Left lung (tissue), 10 donors: Measurements from ENCODE around the gene ATG9A. TPM values are rescaled to one million over a fixed set of nuclear protein-coding genes. Genes with fewer than 3 reads are reported as not detected.

Experiments
- ATAC-seq: fragments of 200-7000 bp; cut with Tn5 transposase; one replicate; pipeline ENCODE4 v1.9.1; 2020; ENCODE audit warnings: moderate library complexity
- DNase-seq, 4 donors: peaks; one replicate each; pipeline ENCODE4 v3.0.0-alpha.2; 2013 to 2020
- H3K27ac ChIP-seq, 2 donors: fragments of 200-600 bp; sonication (generic) in 1 of 2; one replicate each; pipeline versions ENCODE4 v1.5.0 to v1.8.0; 2020 to 2021
- H3K27me3 ChIP-seq, 2 donors: fragments of 200-600 bp; sonication (generic) in 1 of 2; one replicate each; pipeline versions ENCODE4 v1.5.0 to v1.8.0; 2020 to 2021
- H3K36me3 ChIP-seq, 2 donors: fragments of 200-600 bp; sonication (generic) in 1 of 2; one replicate each; pipeline versions ENCODE4 v1.5.0 to v1.8.0; 2020 to 2021
- H3K4me1 ChIP-seq, 2 donors: fragments of 200-600 bp; one replicate each; pipeline ENCODE4 v1.8.0; 2021
- H3K4me3 ChIP-seq, 2 donors: fragments of 200-600 bp; sonication (generic) in 1 of 2; one replicate each; pipeline versions ENCODE4 v1.5.0 to v1.8.0; 2020 to 2021; ENCODE audit warnings: mild to moderate bottlenecking in 1 of 2
- H3K9me3 ChIP-seq, 2 donors: fragments of 200-600 bp; sonication (generic) in 1 of 2; one replicate each; pipeline versions ENCODE4 v1.5.0 to v1.8.0; 2020 to 2021
- CTCF ChIP-seq, 2 donors: fragments of 200-600 bp; sonication (generic) in 1 of 2; IDR thresholded peaks; one replicate each; pipeline versions ENCODE4 v1.5.0 to v1.8.0; 2021; ENCODE audit warnings: antibody characterized with exemption in 2 of 2
- intact Hi-C, 2 donors: fragments of 100-400 bp; cut with DNase I; formaldehyde crosslinking; loops; one replicate each; pipeline versions ENCODE4 v1.11.2 to v1.14.2; 2022
- polyA plus RNA-seq, 6 donors: library from polyadenylated mRNA; unstranded; fragments of 120-200 nt; gene quantifications; one replicate each; pipeline ENCODE4 v1.2.1, GENCODE V29; 2013; ENCODE audit not compliant: insufficient read length in 6 of 6
- total RNA-seq, 2 donors: library from RNA; stranded (reverse); fragmentation: NEBNext Ultra II Directional; extraction: Animal tissue kit (Norgen Biotek cat#: 25700); gene quantifications; one replicate each; pipeline ENCODE4 v1.2.1, GENCODE V29; 2021
- donor health status: DM: no; HTN: yes; CAD: no.
- donor health status: DM: no; HTN: no; CAD: no.

ATG9A gene
- total and polyA plus RNA-seq, 8 donors, result 43.1 to 58.9 (median 48.7) TPM

GRCh38 chr2:219225350-219225749 is 4.1 kb downstream of the ATG9A start:
- no peak for ATAC-seq
- H3K27ac ChIP-seq, result peak overlapping the region in 1 of 2 donors; percentile 57
- H3K9me3 ChIP-seq, result no peaks in the 10 kb centered on the region
- peaks cover 16 to 47% of the 10 kb centered on the region in 2 donors for H3K4me1 ChIP-seq
- peak in 1 of 4 donors; percentile 45 for DNase-seq
- no peak overlapping the region for H3K4me3 ChIP-seq
- H3K36me3 ChIP-seq, result peaks cover 0 to 67% of the 10 kb centered on the region in 2 donors
- no peaks in the 10 kb centered on the region for H3K27me3 ChIP-seq
- no peak for TF ChIP-seq CTCF (IDR thresholded peaks at IDR 0.05)
- intact Hi-C loops, result no loop called here

- no peak for DNase-seq
- intact Hi-C loops, result no loop called here
- no peak for TF ChIP-seq CTCF (IDR thresholded peaks at IDR 0.05)
- H3K27ac ChIP-seq, result no peak overlapping the region
- H3K36me3 ChIP-seq, result peaks cover 0 to 77% of the 10 kb centered on the region in 2 donors
- ATAC-seq, result no peak
- H3K9me3 ChIP-seq, result no peaks in the 10 kb centered on the region
- H3K4me1 ChIP-seq, result peaks cover 22 to 51% of the 10 kb centered on the region in 2 donors
- no peak overlapping the region for H3K4me3 ChIP-seq
- H3K27me3 ChIP-seq, result no peaks in the 10 kb centered on the region
These were observed 5.4 kb downstream of the ATG9A start for GRCh38 chr2:219223831-219224610.

GRCh38 chr2:219221957-219222518 is 7.4 kb downstream of the ATG9A start:
- no peak for ATAC-seq
- no peak for TF ChIP-seq CTCF (IDR thresholded peaks at IDR 0.05)
- H3K27me3 ChIP-seq, result no peaks in the 10 kb centered on the region

GRCh38 chr2:219220652-219221402 is 8.6 kb downstream of the ATG9A start:
- Histone ChIP-seq H3K27ac (no peak overlapping the region), H3K4me1 (peaks cover 17 to 50% of the 10 kb centered on the region in 2 donors), H3K36me3 (peaks cover 0 to 72% of the 10 kb centered on the region in 2 donors), H3K4me3 (no peak overlapping the region), H3K27me3 (no peaks in the 10 kb centered on the region), H3K9me3 (no peaks in the 10 kb centered on the region)
- no peak for TF ChIP-seq CTCF (IDR thresholded peaks at IDR 0.05)
- ATAC-seq (no peak), DNase-seq (no peak)
- intact Hi-C loops, result no loop called here

More at GRCh38 chr2:219221957-219222518, 7.4 kb downstream of the ATG9A start:
- DNase-seq, result no peak
- Histone ChIP-seq H3K36me3 (peaks cover 0 to 77% of the 10 kb centered on the region in 2 donors), H3K4me3 (no peak overlapping the region), H3K4me1 (peaks cover 17 to 52% of the 10 kb centered on the region in 2 donors), H3K9me3 (no peaks in the 10 kb centered on the region), H3K27ac (no peak overlapping the region)
- intact Hi-C loops, result no loop called here
